H1 (cell line): ENCODE results near the gene DLG5. TPM values are rescaled to one million over a fixed set of nuclear protein-coding genes. Genes with fewer than 3 reads are reported as not detected.

ENCODE experiments used
- CTCF ChIA-PET: fragments of 300-600 bp; sonication (Branson Sonifier 250); formaldehyde crosslinking; loops from one replicate; lab custom pipeline; 2021; ENCODE audit not compliant: partially characterized antibody; lab: Charles Lee
- POLR2A ChIA-PET: fragments of 300-600 bp; sonication (Branson Sonifier 250); formaldehyde crosslinking; loops from one replicate; lab custom pipeline; 2021; ENCODE audit warnings: inconsistent platforms; ENCODE audit not compliant: partially characterized antibody; lab: Charles Lee
- DNase-seq, 2 experiments: peaks; one replicate each; pipeline versions ENCODE4 v3.0.0 to v3.0.0-alpha.2; 2010 to 2022; ENCODE audit warnings: low spot score in 2 of 2, low read depth in 1 of 2, mixed read lengths in 1 of 2
- FAIRE-seq: peaks from 2 replicates; lab custom pipeline; 2011; peaks lifted over from hg19 to GRCh38; lab: Jason Lieb, UNC
- H2AFZ ChIP-seq: 2 replicates; pipeline ENCODE4 v1.8.1; 2012; ENCODE audit warnings: low read length, inconsistent platforms
- H2AK5ac ChIP-seq: 2 replicates; pipeline ENCODE4 v1.6.1; 2013; ENCODE audit warnings: low read depth, low read length
- H2BK120ac ChIP-seq: replicated peaks from 2 replicates; pipeline ENCODE3; 2013; ENCODE audit warnings: low read depth, low read length, inconsistent platforms
- H2BK12ac ChIP-seq: 2 replicates; pipeline ENCODE4 v1.6.1; 2013; ENCODE audit warnings: low read depth, low read length
- H2BK15ac ChIP-seq: 2 replicates; pipeline ENCODE4 v1.6.1; 2013; ENCODE audit warnings: low read length
- H2BK20ac ChIP-seq: 2 replicates; pipeline ENCODE4 v1.6.1; 2013; ENCODE audit warnings: low read length
- H2BK5ac ChIP-seq: 2 replicates; pipeline ENCODE4 v1.6.1; 2013; ENCODE audit warnings: low read depth, low read length
- H3K14ac ChIP-seq: 2 replicates; pipeline ENCODE4 v1.6.1; 2013; ENCODE audit warnings: inconsistent platforms; ENCODE audit not compliant: insufficient read length
- H3K18ac ChIP-seq: 2 replicates; pipeline ENCODE4 v1.6.1; 2013; ENCODE audit warnings: low read length; ENCODE audit errors: extremely low read depth
- H3K23ac ChIP-seq: 2 replicates; pipeline ENCODE4 v1.6.1; 2013; ENCODE audit warnings: inconsistent platforms; ENCODE audit not compliant: insufficient read length
- H3K23me2 ChIP-seq: 2 replicates; pipeline ENCODE4 v1.6.1; 2013; ENCODE audit warnings: low read depth, low read length
- H3K27ac ChIP-seq: 2 replicates; pipeline ENCODE4 v1.6.1; 2011; ENCODE audit warnings: low read depth, low read length, inconsistent platforms
- H3K27me3 ChIP-seq, 4 experiments: replicated peaks in 1 of 4; 1 replicate in 1 of 4; 2 replicates in 3 of 4; pipeline versions ENCODE4 v1.6.1 to v1.8.1; 2011 to 2013; ENCODE audit warnings: low read length in 3 of 4, mild to moderate bottlenecking in 3 of 4, inconsistent platforms in 2 of 4, mixed read lengths in 2 of 4, moderate library complexity in 1 of 4; ENCODE audit not compliant: control insufficient read depth in 3 of 4, insufficient read depth in 3 of 4; ENCODE audit errors: extremely low read depth in 1 of 4
- H3K36me3 ChIP-seq, 4 experiments: 2 replicates each; pipeline versions ENCODE4 v1.6.1 to v1.8.1; 2011 to 2013; ENCODE audit warnings: mild to moderate bottlenecking in 4 of 4, low read length in 3 of 4, moderate library complexity in 2 of 4, control low read depth in 1 of 4, inconsistent platforms in 1 of 4; ENCODE audit not compliant: insufficient read depth in 4 of 4, control insufficient read depth in 2 of 4
- H3K4ac ChIP-seq: replicated peaks from 2 replicates; pipeline ENCODE3; 2013; ENCODE audit warnings: low read length, low read depth, mixed read lengths, inconsistent platforms; ENCODE audit not compliant: insufficient read length
- H3K4me1 ChIP-seq, 4 experiments: replicated peaks in 1 of 4; 1 replicate in 1 of 4; 2 replicates in 3 of 4; pipeline versions ENCODE4 v1.6.1 to v1.8.1; 2011 to 2013; ENCODE audit warnings: low read length in 3 of 4, inconsistent platforms in 2 of 4, mixed read lengths in 1 of 4; ENCODE audit not compliant: insufficient read depth in 4 of 4, control insufficient read depth in 3 of 4
- H3K4me2 ChIP-seq, 2 experiments: 2 replicates each; pipeline versions ENCODE4 v1.6.1 to v1.8.1; 2011 to 2013; ENCODE audit warnings: low read depth in 2 of 2, low read length in 2 of 2, control low read depth in 1 of 2, inconsistent platforms in 1 of 2, mild to moderate bottlenecking in 1 of 2; ENCODE audit not compliant: insufficient read depth in 1 of 2
- H3K4me3 ChIP-seq, 4 experiments: fragments of 200-600, 300-600 bp in 1 of 4; sonication (generic), shearing (Covaris generic), sonication (Bioruptor Twin) in 1 of 4; 2 replicates each; pipeline versions ENCODE4 v1.5.1 to v1.8.1; 2011 to 2016; ENCODE audit warnings: low read length in 4 of 4, low read depth in 3 of 4, control low read depth in 2 of 4, inconsistent platforms in 2 of 4, mild to moderate bottlenecking in 2 of 4, mixed read lengths in 1 of 4, moderate library complexity in 1 of 4; ENCODE audit not compliant: insufficient read depth in 2 of 4; ENCODE audit errors: extremely low read depth in 1 of 4
- H3K56ac ChIP-seq: replicated peaks from 2 replicates; pipeline ENCODE3; 2013; ENCODE audit warnings: low read depth, mild to moderate bottlenecking, mixed read lengths, low read length, inconsistent platforms; ENCODE audit not compliant: insufficient read length
- H3K79me1 ChIP-seq: 2 replicates; pipeline ENCODE4 v1.6.1; 2013; ENCODE audit warnings: low read depth, low read length, control low read depth
- H3K79me2 ChIP-seq, 2 experiments: 2 replicates each; pipeline versions ENCODE4 v1.6.1 to v1.8.1; 2012 to 2013; ENCODE audit warnings: low read length in 2 of 2, mild to moderate bottlenecking in 2 of 2, inconsistent platforms in 1 of 2; ENCODE audit not compliant: insufficient read depth in 2 of 2, control insufficient read depth in 1 of 2
- H3K9ac ChIP-seq, 4 experiments: replicated peaks in 1 of 4; 1 replicate in 1 of 4; 2 replicates in 3 of 4; pipeline versions ENCODE4 v1.6.1 to v1.8.1; 2011 to 2013; ENCODE audit warnings: low read depth in 3 of 4, low read length in 3 of 4, control low read depth in 2 of 4, mild to moderate bottlenecking in 2 of 4, moderate library complexity in 2 of 4, inconsistent platforms in 1 of 4; ENCODE audit errors: extremely low read depth in 1 of 4
- H3K9me3 ChIP-seq, 2 experiments: 2 replicates each; pipeline versions ENCODE4 v1.6.1 to v1.8.1; 2012 to 2013; ENCODE audit warnings: mild to moderate bottlenecking in 2 of 2, moderate library complexity in 2 of 2, control low read depth in 1 of 2, inconsistent platforms in 1 of 2, low read depth in 1 of 2, low read length in 1 of 2, mixed read lengths in 1 of 2; ENCODE audit not compliant: insufficient read depth in 2 of 2
- H4K20me1 ChIP-seq, 2 experiments: replicated peaks in 1 of 2; 2 replicates each; pipeline versions ENCODE3 to v1.8.1; 2011 to 2013; ENCODE audit warnings: inconsistent platforms in 2 of 2, low read length in 2 of 2, mild to moderate bottlenecking in 1 of 2; ENCODE audit not compliant: insufficient read depth in 2 of 2, control insufficient read depth in 1 of 2
- H4K5ac ChIP-seq: 2 replicates; pipeline ENCODE4 v1.6.1; 2013; ENCODE audit warnings: low read length, low read depth, mixed read lengths, inconsistent platforms; ENCODE audit not compliant: insufficient read length
- H4K8ac ChIP-seq: 2 replicates; pipeline ENCODE4 v1.8.0; 2013; ENCODE audit warnings: mild to moderate bottlenecking, moderate library complexity, low read length, inconsistent platforms; ENCODE audit not compliant: insufficient read depth; ENCODE audit errors: extremely low read depth
- H4K91ac ChIP-seq: replicated peaks from 2 replicates; pipeline ENCODE3; 2013; ENCODE audit warnings: low read length, mixed read lengths, inconsistent platforms; ENCODE audit not compliant: insufficient read length
- EGR1 ChIP-seq: IDR thresholded peaks from 2 replicates; pipeline ENCODE4 v1.6.1; 2011; ENCODE audit warnings: low read depth, low read length, borderline replicate concordance
- HDAC6 ChIP-seq: IDR thresholded peaks from one replicate; pipeline ENCODE4 v1.7.1; 2012; ENCODE audit warnings: low read depth, mild to moderate bottlenecking, inconsistent platforms, low read length, moderate library complexity
- KDM1A ChIP-seq: fragments of 200-600, 300-600 bp; sonication (generic); IDR thresholded peaks from 2 replicates; pipeline ENCODE4 v1.7.1; 2016; ENCODE audit warnings: mild to moderate bottlenecking, low read length, borderline replicate concordance
- SIX5 ChIP-seq: IDR thresholded peaks from 2 replicates; pipeline ENCODE4 v1.6.1; 2011; ENCODE audit warnings: mild to moderate bottlenecking, low read depth, low read length
- WGBS, 2 experiments: shearing (Covaris generic) in 1 of 2; methylation state at CpG; one replicate each; pipeline versions ENCODE4 v1.1.6 to v1.1.7; 2013 to 2015; ENCODE audit warnings: low lambda C conversion rate in 2 of 2, mixed read lengths in 2 of 2, inconsistent platforms in 1 of 2, low coverage in 1 of 2, missing lambda C conversion rate in 1 of 2; ENCODE audit not compliant: insufficient replicate concordance in 2 of 2, insufficient coverage in 1 of 2, insufficient read length in 1 of 2; ENCODE audit errors: extremely low coverage in 1 of 2, missing lambda C conversion rate in 1 of 2; 5-methylcytosine and 5-hydroxymethylcytosine counted together
- polyA plus RNA-seq, 7 experiments: library from polyadenylated mRNA; depleted of rRNA in 3 of 7; stranded (reverse) in 5 of 7; unstranded in 2 of 7; fragments of >200 nt in 5 of 7; fragments of 200-250 nt in 2 of 7; gene quantifications; 1 replicate in 5 of 7; 2 replicates in 1 of 7; 4 replicates in 1 of 7; pipeline versions ENCODE4 v1.2.1 to v1.2.3, GENCODE V29; 2011 to 2013; ENCODE audit warnings: missing spikeins in 2 of 7, mixed read lengths in 2 of 7
- total RNA-seq: library from RNA; stranded (reverse); fragmentation: NEBNext Ultra II Directional; extraction: Animal tissue kit (Norgen Biotek cat#: 25700); gene quantifications from 2 replicates; pipeline ENCODE4 v1.2.1, GENCODE V29; 2021
- TF ChIP-seq, protein P1 (sequence below): IDR thresholded peaks from 2 replicates; pipeline ENCODE4 v1.6.1; 2012; ENCODE audit warnings: inconsistent platforms

DLG5 gene
- total and polyA plus RNA-seq, 2 of the 8 experiments (the other 6 are each of a cell fraction or from before 2014, with no cell fraction given): 15.6 to 71.4 TPM

DNA sequence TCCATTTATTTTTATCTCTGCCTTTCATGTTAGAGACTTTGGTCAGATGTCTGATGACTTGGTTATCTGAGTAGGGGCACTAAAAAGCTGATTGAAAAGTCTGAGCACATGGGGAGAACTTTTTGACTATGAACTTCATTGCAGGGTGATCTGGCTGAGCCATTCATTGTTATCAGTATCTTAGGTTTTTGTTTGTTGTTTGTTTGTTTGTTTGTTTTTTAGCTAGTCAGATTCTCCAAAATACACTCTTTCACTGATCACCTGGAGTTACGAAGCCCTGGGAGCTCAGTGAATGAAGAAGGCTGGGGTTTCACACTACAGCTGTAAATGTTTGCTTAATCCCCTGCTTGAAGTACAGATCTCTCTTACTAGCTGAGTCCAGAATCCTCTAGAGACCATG lies 28.6 kb upstream of the DLG5 start:
- Histone ChIP-seq H2AK5ac (no peak overlapping the region), H2AFZ (no peak overlapping the region), H2BK12ac (no peak overlapping the region), H3K23ac (no peak overlapping the region), H3K4me3 (no peak overlapping the region), H3K79me1 (no peaks in the 10 kb centered on the region), H2BK20ac (no peak overlapping the region), H3K27me3 (no peaks in the 10 kb centered on the region), H3K4ac (no peak overlapping the region), H3K56ac (no peak overlapping the region), H3K4me1 (no peaks in the 10 kb centered on the region), H3K9ac (no peak overlapping the region), H3K14ac (no peak overlapping the region), H3K23me2 (no peaks in the 10 kb centered on the region), H4K91ac (no peak overlapping the region), H3K9me3 (peaks cover 5 to 7% of the 10 kb centered on the region in 2 experiments; a peak in 2 of 4 replicates), H4K8ac (no peak overlapping the region), H4K5ac (no peak overlapping the region), H3K18ac (no peak overlapping the region), H4K20me1 (no peaks in the 10 kb centered on the region), H3K27ac (no peak overlapping the region), H2BK15ac (no peak overlapping the region), H3K79me2 (no peaks in the 10 kb centered on the region), H3K4me2 (no peak overlapping the region), H2BK120ac (no peak overlapping the region), H3K36me3 (peaks cover 0 to 2% (median 0%) of the 10 kb centered on the region in 4 experiments; a peak in 1 of 8 replicates), H2BK5ac (no peak overlapping the region)
- POLR2A ChIA-PET: interaction anchor here (1.2 to 2.6 kb wide), 4 partner anchors 9 to 28 kb away, joined by 3 to 8 read pairs (median 5); partner anchors contain the start of gene DLG5
- TF ChIP-seq, protein P1, sequence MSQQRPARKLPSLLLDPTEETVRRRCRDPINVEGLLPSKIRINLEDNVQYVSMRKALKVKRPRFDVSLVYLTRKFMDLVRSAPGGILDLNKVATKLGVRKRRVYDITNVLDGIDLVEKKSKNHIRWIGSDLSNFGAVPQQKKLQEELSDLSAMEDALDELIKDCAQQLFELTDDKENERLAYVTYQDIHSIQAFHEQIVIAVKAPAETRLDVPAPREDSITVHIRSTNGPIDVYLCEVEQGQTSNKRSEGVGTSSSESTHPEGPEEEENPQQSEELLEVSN: no peak
- TF ChIP-seq SIX5 (no peak), EGR1 (no peak), HDAC6 (no peak), KDM1A (no peak)
- CTCF ChIA-PET: interaction anchor here (0.8 to 3.7 kb wide), 6 partner anchors 9 to 104 kb away, joined by 3 to 10 read pairs (median 4); no protein-coding TSS in a partner anchor
- FAIRE-seq (no peak), DNase-seq (no peak)
- WGBS, 2 experiments: 100% methylated on average over 1 of the region's 1 CpG; no CpG with 5 or more reads in 1 of the 2 experiments
